Tongue (tissue), 2 donors: ENCODE data around the gene CBY3. TPM values are rescaled to one million over a fixed set of nuclear protein-coding genes. Genes with fewer than 3 reads are reported as not detected.
"Not testable (repeated sequence)": the region's sequence is repeated elsewhere in the genome, so short reads cannot be mapped to it uniquely, and the experiment has no call there.

Experiments
- DNase-seq: peaks from one replicate; pipeline ENCODE4 v3.0.0-alpha.2; 2015
- total RNA-seq: library from RNA; depleted of rRNA; stranded (reverse); fragments of >200 nt; gene quantifications from one replicate; pipeline ENCODE4 v1.2.3, GENCODE V29; 2014

The CBY3 gene
- not detected for total RNA-seq

- DNase-seq = no peak
Observed at GRCh38 chr5:179680780-179681401, at the start of gene CBY3. Gene CBY3, minus strand, starts transcription at chr5:179681034. Its CDS starts 116 bp downstream, at chr5:179680918.

- no peak for DNase-seq
Observed at GRCh38 chr5:179730356-179730755, 49.5 kb upstream of the CBY3 start.

- DNase-seq = no peak
Observed at GRCh38 chr5:179729727-179730126, 48.9 kb upstream of the CBY3 start.

GRCh38 chr5:179729303-179729702, 48.5 kb upstream of the CBY3 start:
- DNase-seq = no peak

- no peak for DNase-seq
Observed at GRCh38 chr5:179727106-179727505, 46.3 kb upstream of the CBY3 start.

GRCh38 chr5:179724163-179724562, 43.3 kb upstream of the CBY3 start:
- DNase-seq = no peak

GRCh38 chr5:179720222-179720621, 39.4 kb upstream of the CBY3 start:
- DNase-seq = no peak

- DNase-seq = no peak
Observed at GRCh38 chr5:179716286-179716685, 35.5 kb upstream of the CBY3 start.

GRCh38 chr5:179700401-179700918, 19.6 kb upstream of the CBY3 start:
- DNase-seq = no peak

- DNase-seq = peak; percentile 18
Observed at GRCh38 chr5:179699616-179700237, 18.9 kb upstream of the CBY3 start.

- DNase-seq = no peak
Observed at GRCh38 chr5:179698935-179699615, 18.2 kb upstream of the CBY3 start, which contains the start of gene CANX. Gene CANX, plus strand, starts transcription at chr5:179698967. Its CDS starts 6,715 bp downstream, at chr5:179705682.

- peak; percentile 100 for DNase-seq
Observed at GRCh38 chr5:179697993-179698934, 17.4 kb upstream of the CBY3 start.

- not testable (repeated sequence) for DNase-seq
Observed at GRCh38 chr5:179697543-179697942, 16.7 kb upstream of the CBY3 start.

- no peak for DNase-seq
Observed at GRCh38 chr5:179697108-179697507, 16.3 kb upstream of the CBY3 start.

GRCh38 chr5:179696603-179697002, 15.8 kb upstream of the CBY3 start:
- no peak for DNase-seq

- no peak for DNase-seq
Observed at GRCh38 chr5:179694561-179694960, 13.7 kb upstream of the CBY3 start.

GRCh38 chr5:179689212-179689611, 8.4 kb upstream of the CBY3 start:
- DNase-seq = not testable (repeated sequence)

GRCh38 chr5:179680014-179680779, 637 bp downstream of the CBY3 start:
- DNase-seq = no peak

- DNase-seq = peak; percentile 90
Observed at GRCh38 chr5:179679014-179679674, 1.7 kb downstream of the CBY3 start.

GRCh38 chr5:179678223-179679013, 2.4 kb downstream of the CBY3 start:
- peak; percentile 99 for DNase-seq
